Activated CD4-positive, alpha-beta T cell treated with anti-CD3 and anti-CD28 coated beads, Interleukin-2, amount 10 ng/mL, durations not matched to agents 24 days and 14 days (primary cell): Measurements from ENCODE around the gene FSIP1. TPM values are rescaled to one million over a fixed set of nuclear protein-coding genes. Genes with fewer than 3 reads are reported as not detected.

Experiments
- DNase-seq: peaks from one replicate; pipeline ENCODE4 v3.0.0; 2022
- H3K27ac Mint-ChIP-seq: one replicate; pipeline ENCODE4 v1.8.0; 2022; ENCODE audit warnings: mild to moderate bottlenecking, mixed read lengths
- H3K27me3 Mint-ChIP-seq: one replicate; pipeline ENCODE4 v1.8.0; 2022; ENCODE audit warnings: mixed read lengths
- H3K36me3 Mint-ChIP-seq: one replicate; pipeline ENCODE4 v1.8.0; 2022; ENCODE audit warnings: low read depth, mild to moderate bottlenecking, mixed read lengths
- H3K4me1 Mint-ChIP-seq: one replicate; pipeline ENCODE4 v1.8.0; 2021; ENCODE audit warnings: mixed read lengths
- H3K4me3 Mint-ChIP-seq: one replicate; pipeline ENCODE4 v1.8.0; 2022; ENCODE audit warnings: mild to moderate bottlenecking, moderate library complexity, mixed read lengths
- H3K9me3 Mint-ChIP-seq: one replicate; pipeline ENCODE4 v1.8.0; 2021; ENCODE audit warnings: mixed read lengths
- intact Hi-C: fragments of 100-400 bp; cut with micrococcal nuclease; formaldehyde crosslinking; loops from one replicate; pipeline ENCODE4 v1.15.1; 2023
- total RNA-seq: library from RNA; stranded (reverse); gene quantifications from 2 replicates; pipeline ENCODE4 v1.2.3, GENCODE V29; 2022

The FSIP1 gene
- total RNA-seq, 1 donor from 2014 or later: 0.37 TPM

DNA sequence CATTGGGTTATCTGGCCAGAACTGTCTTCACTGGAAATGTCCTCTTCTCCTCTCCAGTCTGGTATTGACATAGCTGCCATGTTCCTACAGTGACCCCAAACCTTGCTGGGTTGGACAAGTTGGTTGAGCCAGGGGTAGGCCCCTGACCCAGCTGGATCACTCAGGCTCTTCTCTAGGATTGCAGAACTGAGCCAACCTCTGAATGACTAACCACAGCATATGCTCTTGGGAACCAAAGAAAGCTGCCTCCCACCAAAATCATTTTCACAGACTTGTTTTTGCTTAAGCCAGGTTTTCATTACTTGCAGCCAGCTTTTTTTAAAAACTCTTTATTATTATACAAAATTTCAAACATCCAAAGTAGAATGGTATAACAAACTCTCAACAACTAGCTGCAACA, 41.4 kb downstream of the FSIP1 start:
- Mint-ChIP-seq H3K4me1 (no peaks in the 10 kb centered on the region), H3K9me3 (no peaks in the 10 kb centered on the region), H3K27ac (no peak overlapping the region), H3K36me3 (no peaks in the 10 kb centered on the region), H3K4me3 (no peak overlapping the region), H3K27me3 (peaks cover 34% of the 10 kb centered on the region)
- DNase-seq: no peak
- intact Hi-C loops: no loop called here

DNA sequence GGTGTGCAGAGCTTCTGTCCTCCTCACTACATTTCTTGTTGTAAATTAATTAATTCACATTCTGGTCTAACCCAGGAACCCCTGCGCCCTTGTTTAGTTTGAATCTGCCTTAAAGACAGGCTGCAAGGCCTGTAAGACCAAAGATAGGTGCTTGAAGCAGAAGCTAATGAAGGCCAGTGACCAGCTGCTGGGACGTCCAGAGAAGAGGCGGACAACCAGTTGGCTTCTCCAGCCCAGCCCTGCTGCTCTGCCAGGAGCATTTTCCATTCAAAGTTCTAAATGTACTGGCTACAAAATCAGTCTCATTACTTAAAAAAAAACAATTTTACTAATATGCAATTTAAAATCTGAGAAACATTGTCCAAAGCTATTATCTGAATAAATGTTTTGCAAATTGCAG, 43.6 kb downstream of the FSIP1 start:
- no peaks in the 10 kb centered on the region for H3K36me3 Mint-ChIP-seq
- intact Hi-C loops: no loop called here
- DNase-seq: no peak
- no peaks in the 10 kb centered on the region for H3K4me1 Mint-ChIP-seq
- H3K4me3 Mint-ChIP-seq: no peak overlapping the region
- no peak overlapping the region for H3K27ac Mint-ChIP-seq
- H3K27me3 Mint-ChIP-seq: peaks cover 37% of the 10 kb centered on the region
- H3K9me3 Mint-ChIP-seq: no peaks in the 10 kb centered on the region

DNA sequence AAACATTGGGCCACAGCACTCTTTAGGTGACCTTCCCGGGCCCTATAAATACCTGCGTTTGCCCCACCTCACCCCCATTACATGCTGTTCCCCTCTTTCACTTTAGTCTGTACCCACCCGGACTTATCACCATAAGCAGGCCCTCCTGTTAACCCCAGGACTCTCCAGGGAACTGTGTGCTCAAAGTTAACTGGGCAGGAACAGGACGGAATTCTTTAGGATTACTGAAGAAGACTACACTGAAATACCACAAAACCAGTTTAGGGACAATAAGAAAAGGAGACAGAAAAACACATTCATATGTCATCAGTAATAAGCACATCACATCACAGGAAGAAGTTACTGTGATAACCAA, 45.5 kb downstream of the FSIP1 start:
- Mint-ChIP-seq H3K4me3 (no peak overlapping the region), H3K4me1 (no peaks in the 10 kb centered on the region), H3K27me3 (peaks cover 29% of the 10 kb centered on the region), H3K9me3 (no peaks in the 10 kb centered on the region), H3K36me3 (no peaks in the 10 kb centered on the region), H3K27ac (no peak overlapping the region)
- intact Hi-C loops: no loop called here
- DNase-seq: no peak

DNA sequence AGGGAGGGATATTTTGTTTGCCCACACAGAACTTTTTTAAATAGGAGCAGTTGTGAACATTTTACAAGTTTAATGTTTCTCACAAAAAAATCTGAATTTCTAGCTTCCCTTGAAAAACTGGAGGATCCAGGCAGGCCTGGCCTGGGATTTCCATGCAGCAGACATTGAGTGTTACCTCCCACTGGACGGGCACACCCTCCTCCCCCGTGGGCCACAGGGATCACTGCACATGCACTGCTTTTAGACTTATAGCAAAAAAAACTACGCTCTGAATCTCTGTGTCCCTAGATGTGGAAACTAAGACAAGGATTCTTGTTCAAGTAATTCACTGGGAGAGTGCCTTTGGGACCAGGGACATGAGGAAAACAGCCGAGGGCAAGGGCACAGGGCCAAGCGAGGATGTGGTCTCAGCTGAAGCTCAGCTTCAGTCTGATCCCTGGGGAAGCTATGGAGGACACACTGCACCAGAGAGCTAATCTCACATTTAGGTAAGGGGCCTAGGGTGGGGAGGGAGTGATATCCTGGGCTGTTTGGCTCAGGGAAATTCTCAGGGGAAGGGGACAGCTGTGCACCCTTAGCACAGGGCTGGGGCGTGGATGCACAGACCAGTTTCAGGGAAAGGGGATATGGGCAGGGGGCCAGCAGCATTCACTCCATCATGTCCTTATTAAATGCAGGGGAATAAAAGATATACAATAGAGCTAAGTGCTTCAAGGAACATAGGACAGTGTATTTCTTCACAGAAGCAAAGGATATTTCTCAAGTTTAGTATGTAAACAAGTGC, 46.0 kb downstream of the FSIP1 start:
- intact Hi-C loops: no loop called here
- Mint-ChIP-seq H3K27ac (no peak overlapping the region), H3K9me3 (no peaks in the 10 kb centered on the region)

DNA sequence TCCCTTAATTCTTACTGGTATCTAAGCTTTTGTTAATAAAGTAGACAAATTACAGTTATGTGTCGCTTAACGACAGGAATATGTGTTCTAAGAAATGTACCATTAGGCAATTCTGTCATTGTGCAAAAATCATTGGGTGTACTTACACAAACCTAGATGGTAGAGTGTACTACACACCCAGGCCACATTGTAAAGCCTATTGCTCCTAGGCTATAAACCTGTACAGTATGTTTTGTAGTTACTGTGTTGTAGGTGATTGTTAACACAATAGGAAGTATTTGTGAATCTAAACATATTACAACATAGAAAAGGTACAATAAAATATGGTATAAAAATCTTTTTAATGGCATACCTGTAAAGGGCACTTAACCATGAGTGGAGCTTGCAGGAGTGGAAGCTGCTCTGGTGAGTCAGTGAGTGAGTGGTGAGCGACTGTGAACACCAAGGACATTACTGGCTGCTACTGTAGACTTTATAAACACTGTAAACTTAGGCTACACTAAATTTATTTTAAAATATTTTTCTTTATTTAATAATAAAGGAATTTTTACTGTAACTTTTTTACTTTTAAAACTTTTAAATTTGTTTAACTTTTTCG, 47.4 kb downstream of the FSIP1 start:
- Mint-ChIP-seq H3K4me1 (no peaks in the 10 kb centered on the region), H3K4me3 (no peak overlapping the region), H3K36me3 (no peaks in the 10 kb centered on the region), H3K9me3 (no peaks in the 10 kb centered on the region), H3K27ac (no peak overlapping the region), H3K27me3 (peaks cover 24% of the 10 kb centered on the region)
- DNase-seq: no peak
- intact Hi-C loops: no loop called here

More for the DNA sequence above, 46.0 kb downstream of the FSIP1 start:
- Mint-ChIP-seq H3K27me3 (peaks cover 28% of the 10 kb centered on the region), H3K36me3 (no peaks in the 10 kb centered on the region), H3K4me3 (no peak overlapping the region), H3K4me1 (no peaks in the 10 kb centered on the region)
- no peak for DNase-seq

DNA sequence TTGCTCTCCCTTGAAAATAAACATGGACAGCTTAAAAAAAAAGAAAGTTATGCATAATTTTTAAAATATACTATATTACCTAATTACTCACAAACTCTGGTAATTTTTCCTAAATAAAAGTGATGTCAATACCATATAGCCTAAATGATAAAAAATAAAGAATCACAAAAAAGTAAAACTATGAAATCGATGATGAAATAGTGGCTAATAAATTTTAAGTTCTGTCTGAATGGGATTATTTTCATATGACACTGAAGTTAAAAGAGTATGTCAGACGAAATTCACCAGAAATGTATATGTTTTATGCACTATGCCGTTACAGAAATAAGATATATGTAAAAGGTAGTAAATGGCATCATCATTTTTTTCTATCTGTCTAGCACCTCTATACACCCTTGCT, 51.4 kb downstream of the FSIP1 start:
- intact Hi-C loops: no loop called here
- no peaks in the 10 kb centered on the region for H3K36me3 Mint-ChIP-seq
- H3K4me1 Mint-ChIP-seq: no peaks in the 10 kb centered on the region
- H3K9me3 Mint-ChIP-seq: peaks cover 4% of the 10 kb centered on the region
- DNase-seq: no peak
- H3K27me3 Mint-ChIP-seq: peaks cover 32% of the 10 kb centered on the region
- H3K4me3 Mint-ChIP-seq: no peak overlapping the region
- H3K27ac Mint-ChIP-seq: no peak overlapping the region

DNA sequence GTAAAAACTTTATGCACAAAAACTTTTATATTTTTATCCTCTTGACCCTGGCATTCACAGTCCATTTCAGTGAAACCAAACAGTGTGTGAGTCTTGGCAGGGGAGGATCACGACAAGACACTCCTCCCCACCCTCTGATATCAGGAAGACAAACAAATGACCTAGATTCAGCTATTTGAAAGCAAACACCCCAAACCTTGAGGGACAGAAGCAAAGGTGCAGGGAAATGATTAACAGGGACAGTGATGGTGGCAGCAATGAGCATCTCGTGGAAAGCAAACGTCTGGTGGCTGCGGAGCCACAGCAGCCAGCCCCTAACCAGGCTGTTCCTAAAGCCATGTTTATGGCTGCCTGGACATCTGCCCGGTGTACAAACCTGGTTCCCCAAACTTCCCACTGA, 52.1 kb downstream of the FSIP1 start:
- intact Hi-C loops: no loop called here
- no peak for DNase-seq
- H3K9me3 Mint-ChIP-seq: peaks cover 4% of the 10 kb centered on the region

DNA sequence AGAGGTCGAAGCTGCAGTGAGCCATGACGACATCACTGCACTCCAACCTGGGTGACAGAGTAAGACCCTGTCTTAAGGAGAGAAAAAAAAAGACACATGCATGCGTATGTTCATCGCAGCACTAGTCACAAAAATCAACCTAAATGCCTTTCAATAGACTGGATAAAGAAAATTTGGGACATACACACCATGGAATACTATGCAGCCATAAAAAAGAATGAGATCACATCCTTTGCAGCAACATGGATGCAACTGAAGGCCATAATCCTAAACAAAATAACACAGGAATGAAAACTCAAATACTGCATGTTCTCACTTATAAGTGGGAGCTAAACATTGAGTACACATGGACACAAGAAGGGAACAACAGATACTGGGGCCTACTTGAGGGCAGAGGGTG, 53.1 kb downstream of the FSIP1 start:
- peaks cover 4% of the 10 kb centered on the region for H3K9me3 Mint-ChIP-seq
- no peaks in the 10 kb centered on the region for H3K4me1 Mint-ChIP-seq
- H3K4me3 Mint-ChIP-seq: no peak overlapping the region
- H3K27ac Mint-ChIP-seq: no peak overlapping the region
- intact Hi-C loops: no loop called here
- H3K27me3 Mint-ChIP-seq: peaks cover 25% of the 10 kb centered on the region
- no peak for DNase-seq
- no peaks in the 10 kb centered on the region for H3K36me3 Mint-ChIP-seq

More for the DNA sequence above, 52.1 kb downstream of the FSIP1 start:
- Mint-ChIP-seq H3K27me3 (peaks cover 28% of the 10 kb centered on the region), H3K4me1 (no peaks in the 10 kb centered on the region), H3K27ac (no peak overlapping the region), H3K36me3 (no peaks in the 10 kb centered on the region), H3K4me3 (no peak overlapping the region)

DNA sequence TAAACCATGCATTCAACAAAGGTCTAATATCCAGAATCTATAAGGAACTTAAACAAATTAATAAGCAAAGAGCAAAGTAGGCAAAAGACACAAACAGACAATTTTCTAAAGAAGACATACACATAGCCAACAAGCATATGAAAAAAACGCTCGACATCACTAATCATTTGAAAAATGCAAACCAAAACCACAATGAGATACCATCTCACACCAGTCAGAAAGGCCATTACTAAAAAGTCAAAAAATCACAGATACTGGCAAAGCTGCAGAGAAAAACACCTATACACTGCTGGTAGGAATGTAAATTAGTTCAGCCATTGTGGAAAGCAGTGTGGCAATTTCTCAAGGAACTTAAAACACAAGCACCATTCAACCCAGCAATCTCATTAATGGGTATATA, 53.8 kb downstream of the FSIP1 start:
- Mint-ChIP-seq H3K27ac (no peak overlapping the region), H3K4me1 (no peaks in the 10 kb centered on the region), H3K27me3 (peaks cover 25% of the 10 kb centered on the region), H3K36me3 (no peaks in the 10 kb centered on the region), H3K4me3 (no peak overlapping the region), H3K9me3 (peaks cover 4% of the 10 kb centered on the region)
- intact Hi-C loops: no loop called here
- no peak for DNase-seq

DNA sequence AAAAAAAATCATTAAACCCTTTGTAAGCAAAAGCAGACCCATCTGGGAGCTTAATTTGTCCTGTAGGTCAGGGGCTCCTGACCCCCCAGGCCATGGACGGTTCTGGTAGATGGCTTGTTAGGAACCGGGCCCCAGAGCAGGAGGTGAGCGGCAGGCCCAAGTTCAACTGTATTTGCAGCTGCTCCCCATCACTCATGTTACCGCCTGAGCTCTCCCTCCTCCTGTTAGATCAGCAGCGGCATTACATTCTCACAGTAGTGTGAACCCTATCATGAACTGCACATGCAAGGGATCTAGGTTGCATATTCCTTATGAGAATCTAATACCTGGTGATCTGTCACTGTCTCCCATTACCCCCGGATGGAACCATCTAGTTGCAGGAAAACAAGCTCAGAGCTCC, 60.7 kb downstream of the FSIP1 start:
- no peak overlapping the region for H3K4me3 Mint-ChIP-seq
- H3K27me3 Mint-ChIP-seq: peaks cover 5% of the 10 kb centered on the region
- no peaks in the 10 kb centered on the region for H3K4me1 Mint-ChIP-seq
- intact Hi-C loops: no loop called here
- no peaks in the 10 kb centered on the region for H3K36me3 Mint-ChIP-seq
- no peak for DNase-seq
- no peaks in the 10 kb centered on the region for H3K9me3 Mint-ChIP-seq
- H3K27ac Mint-ChIP-seq: no peak overlapping the region

DNA sequence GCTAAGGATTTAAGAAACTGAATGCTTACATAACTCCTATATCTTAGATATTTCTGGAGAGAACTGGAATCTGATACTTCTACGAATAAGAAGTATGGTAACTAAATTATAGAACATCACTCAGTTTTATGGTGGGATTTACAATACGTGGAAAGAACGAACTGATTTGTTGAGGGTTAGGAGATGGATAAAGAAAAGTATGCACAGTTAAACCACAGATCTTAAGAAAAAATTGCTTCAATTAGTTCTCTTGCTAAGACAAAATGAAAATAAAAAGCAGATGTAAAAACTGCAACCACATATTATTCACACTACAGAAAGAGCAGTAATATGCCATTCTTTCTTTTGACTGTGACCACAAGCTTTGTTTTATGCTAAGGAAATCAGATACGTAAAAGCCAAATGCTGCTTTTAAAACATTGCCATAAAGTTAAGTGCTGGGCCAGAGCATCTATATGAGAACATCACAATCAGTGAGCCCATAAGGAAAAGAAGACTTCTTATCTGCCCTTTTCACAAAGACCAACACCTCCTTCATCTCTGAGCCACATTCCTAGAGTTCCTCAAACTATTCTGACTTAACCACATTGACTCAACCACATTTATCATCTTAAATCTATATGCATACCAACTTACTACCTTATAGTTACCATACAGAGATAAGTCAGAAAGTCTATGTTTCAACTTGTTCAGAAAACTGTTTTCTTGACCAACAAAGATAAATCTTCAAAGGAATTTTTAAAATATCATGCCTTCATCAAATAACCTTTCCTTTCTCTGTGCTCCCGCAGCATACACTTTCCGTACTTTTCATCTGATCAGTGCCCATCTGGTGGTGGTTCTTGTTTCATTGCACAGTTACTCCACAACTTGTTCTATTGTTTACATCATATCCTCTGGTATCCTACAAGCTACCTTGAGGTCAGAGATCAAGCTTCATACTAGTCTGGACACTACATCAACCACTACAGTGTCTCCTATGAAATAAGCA, 61.7 kb downstream of the FSIP1 start:
- intact Hi-C loops: no loop called here
- no peak for DNase-seq
- H3K27me3 Mint-ChIP-seq: peaks cover 3% of the 10 kb centered on the region

DNA sequence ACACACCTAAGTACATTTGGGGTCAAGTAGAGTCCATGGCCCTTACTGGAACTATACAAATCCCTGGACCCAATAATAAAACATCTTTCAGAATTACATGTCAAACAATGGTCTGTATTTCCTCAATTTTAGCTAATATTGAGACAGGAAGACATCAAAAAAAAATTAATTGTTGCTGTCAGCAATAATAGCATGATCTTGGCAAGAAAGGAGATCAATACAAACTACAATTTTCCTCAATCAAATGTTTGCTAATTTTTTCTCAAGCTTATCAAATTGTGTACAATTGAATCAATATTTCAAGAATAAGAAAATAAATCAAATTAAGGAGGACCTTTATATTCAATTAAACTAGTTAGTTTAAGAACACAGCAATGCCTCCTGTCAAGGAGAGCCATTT, 62.6 kb downstream of the FSIP1 start:
- no peak overlapping the region for H3K4me3 Mint-ChIP-seq
- peaks cover 6% of the 10 kb centered on the region for H3K27me3 Mint-ChIP-seq
- intact Hi-C loops: no loop called here
- H3K9me3 Mint-ChIP-seq: no peaks in the 10 kb centered on the region
- DNase-seq: no peak
- H3K27ac Mint-ChIP-seq: no peak overlapping the region
- H3K4me1 Mint-ChIP-seq: no peaks in the 10 kb centered on the region
- no peaks in the 10 kb centered on the region for H3K36me3 Mint-ChIP-seq

More for the DNA sequence above, 61.7 kb downstream of the FSIP1 start:
- H3K4me1 Mint-ChIP-seq: no peaks in the 10 kb centered on the region
- H3K4me3 Mint-ChIP-seq: no peak overlapping the region
- H3K27ac Mint-ChIP-seq: no peak overlapping the region
- H3K36me3 Mint-ChIP-seq: no peaks in the 10 kb centered on the region
- H3K9me3 Mint-ChIP-seq: no peaks in the 10 kb centered on the region

DNA sequence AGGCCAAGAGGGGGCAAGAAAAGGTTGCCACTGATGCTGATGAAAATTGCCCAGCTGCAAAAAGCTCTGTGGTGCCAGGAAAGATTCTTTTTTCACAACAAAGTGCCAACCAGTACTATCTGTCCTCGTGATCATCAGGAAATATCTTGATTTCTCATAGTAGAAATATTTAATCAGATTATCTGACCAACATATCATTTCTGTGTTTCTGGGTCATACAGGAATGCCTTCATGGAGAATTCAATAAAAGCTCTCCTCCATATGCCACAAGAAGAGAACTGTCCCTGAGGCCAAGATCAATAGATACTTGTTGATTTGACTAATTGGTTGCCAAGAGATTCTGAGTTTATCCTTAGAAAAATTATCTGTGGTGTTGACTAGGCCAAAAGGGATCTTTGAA, 63.5 kb downstream of the FSIP1 start:
- no peak overlapping the region for H3K4me3 Mint-ChIP-seq
- no peaks in the 10 kb centered on the region for H3K4me1 Mint-ChIP-seq
- H3K27ac Mint-ChIP-seq: no peak overlapping the region
- H3K27me3 Mint-ChIP-seq: peaks cover 9% of the 10 kb centered on the region
- H3K36me3 Mint-ChIP-seq: no peaks in the 10 kb centered on the region
- no peaks in the 10 kb centered on the region for H3K9me3 Mint-ChIP-seq
- no peak for DNase-seq
- intact Hi-C loops: no loop called here

DNA sequence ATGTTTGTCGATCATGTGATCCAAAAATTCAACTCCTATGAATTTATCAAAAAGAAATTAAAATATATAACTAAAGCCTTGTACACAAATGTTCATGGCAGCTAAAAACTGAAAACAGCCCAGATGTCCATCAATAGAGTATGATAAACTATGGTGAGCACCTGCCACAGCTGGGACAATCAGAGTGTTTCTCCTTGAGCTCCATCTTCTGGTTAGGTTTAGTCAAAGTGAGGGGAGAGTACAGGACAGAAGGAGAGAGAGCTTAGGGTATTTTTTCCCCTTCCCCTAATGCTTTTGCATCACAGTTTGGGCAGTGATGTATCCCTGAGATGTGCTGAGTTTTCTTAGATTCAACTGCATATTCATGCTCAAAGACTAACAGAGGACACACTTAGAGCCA, 65.5 kb downstream of the FSIP1 start:
- Mint-ChIP-seq H3K36me3 (no peaks in the 10 kb centered on the region), H3K4me1 (no peaks in the 10 kb centered on the region), H3K4me3 (no peak overlapping the region), H3K9me3 (no peaks in the 10 kb centered on the region), H3K27ac (no peak overlapping the region), H3K27me3 (peaks cover 9% of the 10 kb centered on the region)
- intact Hi-C loops: no loop called here
- no peak for DNase-seq
